Pericardium fibroblast (primary cell): ENCODE data around the gene CCDC61. TPM values are rescaled to one million over a fixed set of nuclear protein-coding genes. Genes with fewer than 3 reads are reported as not detected.

Source experiments
- total RNA-seq: library from RNA; depleted of rRNA; stranded (reverse); fragments of >200 nt; gene quantifications from 2 replicates; pipeline ENCODE4 v1.2.3, GENCODE V29; 2015

CCDC61 gene
- total RNA-seq = 2.6 and 8.5 TPM in 2 replicates

GRCh38 chr19:45994998-45995714 lies at the start of gene CCDC61:
TSS of gene CCDC61 (plus strand) at chr19:45995467. CDS start at chr19:46003019, 7,552 bp downstream.

GRCh38 chr19:45973553-45974338 lies 21.5 kb upstream of the CCDC61 start, which contains the start of gene NOVA2:
TSS of gene NOVA2 (minus strand) at chr19:45973865. CDS start at chr19:45973351, 514 bp downstream.

GRCh38 chr19:46022431-46023310 lies 27.4 kb downstream of the CCDC61 start, which contains the start of gene PGLYRP1:
TSS of gene PGLYRP1 (minus strand) at chr19:46023053. CDS start at chr19:46023021, 32 bp downstream.

GRCh38 chr19:46040952-46041500 lies 45.8 kb downstream of the CCDC61 start, which contains the start of gene IGFL4:
TSS of gene IGFL4 (minus strand) at chr19:46041002. CDS start at chr19:46040962, 40 bp downstream.

Other genes starting within 250 kb of the CCDC61 start
- 26.3 and 31.2 TPM in 2 replicates for gene SIX5, start 226.2 kb upstream of the CCDC61 start, total RNA-seq
- 29.4 and 32.7 TPM in 2 replicates for gene DMPK, start 213.0 kb upstream of the CCDC61 start, total RNA-seq
- 25.6 and 27.6 TPM in 2 replicates for gene DMWD, start 202.6 kb upstream of the CCDC61 start, total RNA-seq
- not detected in 2 replicates for gene RSPH6A, start 180.2 kb upstream of the CCDC61 start, total RNA-seq
- gene SYMPK, start 132.3 kb upstream of the CCDC61 start, total RNA-seq = 26.5 and 45.2 TPM in 2 replicates
- gene FOXA3, start 131.1 kb upstream of the CCDC61 start, total RNA-seq = not detected in 2 replicates
- 36.3 and 38.5 TPM in 2 replicates for gene IRF2BP1, start 109.3 kb upstream of the CCDC61 start, total RNA-seq
- gene MYPOP, start 92.9 kb upstream of the CCDC61 start, total RNA-seq = 4.3 and 5.0 TPM in 2 replicates
- not detected in 2 replicates for gene NANOS2, start 80.7 kb upstream of the CCDC61 start, total RNA-seq
- gene NOVA2, start 21.6 kb upstream of the CCDC61 start, total RNA-seq = under 0.01 and 0.60 TPM in 2 replicates
- not detected in 2 replicates for gene PGLYRP1, start 27.6 kb downstream of the CCDC61 start, total RNA-seq
- not detected in 2 replicates for gene IGFL4, start 45.5 kb downstream of the CCDC61 start, total RNA-seq
- gene IGFL3, start 129.2 kb downstream of the CCDC61 start, total RNA-seq = not detected in 2 replicates
- gene IGFL2, start 152.8 kb downstream of the CCDC61 start, total RNA-seq = not detected in 2 replicates
- not detected in 2 replicates for gene IGFL1, start 234.3 kb downstream of the CCDC61 start, total RNA-seq